ENCODE measurements around the gene SOAT2.

- no peak for TF ChIP-seq CTCF (optimal IDR thresholded peaks at IDR 0.05 in 1 of 3, IDR thresholded peaks at IDR 0.05 in 1 of 3, conservative IDR thresholded peaks at IDR 0.05 in 1 of 3; ENCODE audit: extremely low read depth in 1 of 3, insufficient read depth in 2 of 3, low read length in 3 of 3)
- no peak for TF ChIP-seq EZH2 (IDR thresholded peaks at IDR 0.05; ENCODE audit: low read length)
These were observed 58.0 kb downstream of the SOAT2 start for GRCh38 chr12:53161119-53161911.

Measured in keratinocyte (primary cell).